ENCODE results near the gene OR1L8.

GRCh38 chr9:122572456-122572855, 10.7 kb downstream of the OR1L8 start:
- TF ChIP-seq POLR2AphosphoS5 (IDR thresholded peaks at IDR 0.05; ENCODE audit: low read depth, low read length) (no peak), REST (IDR thresholded peaks at IDR 0.05; ENCODE audit: insufficient read depth in 1 of 2, low read depth in 2 of 2, low read length in 2 of 2) (no peak)
